Measurements from ENCODE around the gene CXXC5.
A peak's percentile ranks its signal among the peaks of the same experiment; 100 is the strongest.

The CXXC5 gene

GRCh38 chr5:139659695-139660101 lies 11.5 kb downstream of the CXXC5 start:
- DNase-seq, result no peak
- H3K27me3 ChIP-seq, result no peaks in the 10 kb centered on the region
- peak overlapping the region; percentile 88 to 94 for H3K27ac ChIP-seq
- no peaks in the 10 kb centered on the region for H3K9me3 ChIP-seq
- TF ChIP-seq, protein P1, sequence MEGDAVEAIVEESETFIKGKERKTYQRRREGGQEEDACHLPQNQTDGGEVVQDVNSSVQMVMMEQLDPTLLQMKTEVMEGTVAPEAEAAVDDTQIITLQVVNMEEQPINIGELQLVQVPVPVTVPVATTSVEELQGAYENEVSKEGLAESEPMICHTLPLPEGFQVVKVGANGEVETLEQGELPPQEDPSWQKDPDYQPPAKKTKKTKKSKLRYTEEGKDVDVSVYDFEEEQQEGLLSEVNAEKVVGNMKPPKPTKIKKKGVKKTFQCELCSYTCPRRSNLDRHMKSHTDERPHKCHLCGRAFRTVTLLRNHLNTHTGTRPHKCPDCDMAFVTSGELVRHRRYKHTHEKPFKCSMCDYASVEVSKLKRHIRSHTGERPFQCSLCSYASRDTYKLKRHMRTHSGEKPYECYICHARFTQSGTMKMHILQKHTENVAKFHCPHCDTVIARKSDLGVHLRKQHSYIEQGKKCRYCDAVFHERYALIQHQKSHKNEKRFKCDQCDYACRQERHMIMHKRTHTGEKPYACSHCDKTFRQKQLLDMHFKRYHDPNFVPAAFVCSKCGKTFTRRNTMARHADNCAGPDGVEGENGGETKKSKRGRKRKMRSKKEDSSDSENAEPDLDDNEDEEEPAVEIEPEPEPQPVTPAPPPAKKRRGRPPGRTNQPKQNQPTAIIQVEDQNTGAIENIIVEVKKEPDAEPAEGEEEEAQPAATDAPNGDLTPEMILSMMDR (IDR thresholded peaks at IDR 0.05), result no peak
- no peaks in the 10 kb centered on the region for H3K36me3 ChIP-seq
- H3K4me1 ChIP-seq, result peaks cover 9 to 100% (median 93%) of the 10 kb centered on the region in 4 donors
- intact Hi-C loops (cut with DNase I; ENCODE audit: low total_unique reads), result loop anchor here (5.0 kb wide), 1 partner anchor 38 kb away; no protein-coding TSS in a partner anchor
- peak overlapping the region; percentile 40 to 47 for H3K4me3 ChIP-seq

GRCh38 chr5:139660105-139660922 lies 12.2 kb downstream of the CXXC5 start:
- intact Hi-C loops (cut with DNase I; ENCODE audit: low total_unique reads), result no loop called here
- Histone ChIP-seq H3K4me1 (peaks cover 7 to 100% (median 93%) of the 10 kb centered on the region in 4 donors), H3K27me3 (no peaks in the 10 kb centered on the region), H3K27ac (peak overlapping the region; percentile 88 to 94), H3K36me3 (no peaks in the 10 kb centered on the region), H3K9me3 (no peaks in the 10 kb centered on the region), H3K4me3 (peak overlapping the region; percentile 40 to 47)
- TF ChIP-seq, protein P1 (IDR thresholded peaks at IDR 0.05), result no peak
- DNase-seq, result peak; percentile 84 to 96

GRCh38 chr5:139660923-139661814 lies 13.0 kb downstream of the CXXC5 start:
- no peaks in the 10 kb centered on the region for H3K27me3 ChIP-seq
- TF ChIP-seq, protein P1 (IDR thresholded peaks at IDR 0.05), result no peak
- H3K4me3 ChIP-seq, result peak overlapping the region; percentile 31 to 47
- H3K9me3 ChIP-seq, result no peaks in the 10 kb centered on the region
- DNase-seq, result peak; percentile 96 to 99
- peaks cover 7 to 100% (median 92%) of the 10 kb centered on the region in 4 donors for H3K4me1 ChIP-seq
- no peaks in the 10 kb centered on the region for H3K36me3 ChIP-seq
- intact Hi-C loops (cut with DNase I; ENCODE audit: low total_unique reads), result no loop called here
- peak overlapping the region; percentile 88 to 94 for H3K27ac ChIP-seq

DNA sequence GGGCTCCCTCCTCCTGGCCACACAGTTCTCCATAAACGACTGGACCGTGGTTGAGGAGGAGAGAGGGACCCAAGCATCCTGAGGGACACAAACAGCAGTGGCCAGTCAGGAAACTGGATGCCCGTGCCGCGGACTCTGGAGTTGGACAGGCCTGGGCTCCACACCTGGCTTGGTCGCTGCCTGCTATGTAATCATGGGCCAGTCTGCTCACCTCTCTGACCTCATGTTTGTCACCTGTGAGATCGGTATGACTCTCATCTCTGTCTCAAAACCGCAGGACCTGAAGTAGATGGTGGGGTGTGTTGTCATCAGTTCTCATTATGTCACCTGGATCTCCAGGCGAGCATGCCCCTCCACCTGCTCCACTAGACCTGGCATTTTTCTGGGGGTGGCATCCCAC lies 14.5 kb downstream of the CXXC5 start:
- Histone ChIP-seq H3K27me3 (no peaks in the 10 kb centered on the region), H3K36me3 (no peaks in the 10 kb centered on the region), H3K27ac (peak overlapping the region; percentile 88 to 94), H3K9me3 (no peaks in the 10 kb centered on the region), H3K4me1 (peaks cover 7 to 100% (median 91%) of the 10 kb centered on the region in 4 donors), H3K4me3 (no peak overlapping the region)
- intact Hi-C loops (cut with DNase I; ENCODE audit: low total_unique reads), result no loop called here
- TF ChIP-seq, protein P1 (IDR thresholded peaks at IDR 0.05), result no peak
- no peak for DNase-seq

GRCh38 chr5:139663207-139664085 lies 15.3 kb downstream of the CXXC5 start:
- TF ChIP-seq, protein P1 (IDR thresholded peaks at IDR 0.05), result no peak
- Histone ChIP-seq H3K27ac (peak overlapping the region; percentile 88 to 94), H3K4me3 (no peak overlapping the region), H3K36me3 (no peaks in the 10 kb centered on the region), H3K4me1 (peaks cover 7 to 99% (median 88%) of the 10 kb centered on the region in 4 donors), H3K27me3 (no peaks in the 10 kb centered on the region), H3K9me3 (no peaks in the 10 kb centered on the region)
- intact Hi-C loops (cut with DNase I; ENCODE audit: low total_unique reads), result no loop called here
- no peak for DNase-seq
